Measurements from ENCODE around the gene ZNF804A. TPM values are rescaled to one million over a fixed set of nuclear protein-coding genes. Genes with fewer than 3 reads are reported as not detected.
A peak's percentile ranks its signal among the peaks of the same experiment; 100 is the strongest.

ZNF804A gene
- total RNA-seq, 1 donor from 2014 or later: 0.32 TPM

DNA sequence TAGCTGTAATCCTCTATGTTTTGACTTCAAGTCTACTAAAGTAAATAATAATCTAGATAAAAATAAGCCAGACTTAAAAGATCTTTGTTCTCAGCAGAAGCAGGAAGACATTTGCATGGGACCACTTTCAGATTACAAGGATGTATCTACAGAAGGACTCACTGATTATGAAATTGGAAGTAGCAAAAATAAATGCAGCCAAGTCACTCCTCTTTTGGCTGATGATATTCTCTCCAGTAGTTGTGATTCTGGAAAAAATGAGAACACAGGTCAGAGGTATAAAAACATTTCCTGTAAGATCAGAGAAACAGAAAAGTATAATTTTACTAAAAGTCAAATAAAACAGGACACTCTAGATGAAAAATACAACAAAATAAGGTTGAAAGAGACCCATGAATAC lies 338.4 kb downstream of the ZNF804A start:
- H3K36me3 Mint-ChIP-seq (ENCODE audit: low read depth, unreplicated experiment): no peaks in the 10 kb centered on the region
- Histone ChIP-seq H2AFZ (ENCODE audit: low read depth, low read length) (no peak overlapping the region), H3K4me3 (ENCODE audit: insufficient read depth, low read depth, low read length) (no peak overlapping the region), H4K20me1 (ENCODE audit: insufficient read depth, low read length) (no peaks in the 10 kb centered on the region), H3K27ac (ENCODE audit: low read depth, low read length) (no peak overlapping the region), H3K9ac (ENCODE audit: low read length) (no peak overlapping the region), H3K27me3 (ENCODE audit: insufficient read depth, low read length) (no peaks in the 10 kb centered on the region), H3K4me1 (ENCODE audit: insufficient read depth, low read length) (no peaks in the 10 kb centered on the region), H3K36me3 (ENCODE audit: insufficient read depth, low read length) (no peaks in the 10 kb centered on the region), H3K4me2 (ENCODE audit: low read length) (no peak overlapping the region), H3K79me2 (ENCODE audit: insufficient read depth, low read length) (no peaks in the 10 kb centered on the region), H3K9me3 (ENCODE audit: insufficient read depth, low read depth, low read length) (no peaks in the 10 kb centered on the region)
- H3K27me3 Mint-ChIP-seq (ENCODE audit: low read depth, unreplicated experiment): no peaks in the 10 kb centered on the region
- H3K9me3 Mint-ChIP-seq (ENCODE audit: unreplicated experiment): peaks cover 2% of the 10 kb centered on the region
- H3K27ac Mint-ChIP-seq (ENCODE audit: unreplicated experiment): no peak overlapping the region
- TF ChIP-seq, protein P1, sequence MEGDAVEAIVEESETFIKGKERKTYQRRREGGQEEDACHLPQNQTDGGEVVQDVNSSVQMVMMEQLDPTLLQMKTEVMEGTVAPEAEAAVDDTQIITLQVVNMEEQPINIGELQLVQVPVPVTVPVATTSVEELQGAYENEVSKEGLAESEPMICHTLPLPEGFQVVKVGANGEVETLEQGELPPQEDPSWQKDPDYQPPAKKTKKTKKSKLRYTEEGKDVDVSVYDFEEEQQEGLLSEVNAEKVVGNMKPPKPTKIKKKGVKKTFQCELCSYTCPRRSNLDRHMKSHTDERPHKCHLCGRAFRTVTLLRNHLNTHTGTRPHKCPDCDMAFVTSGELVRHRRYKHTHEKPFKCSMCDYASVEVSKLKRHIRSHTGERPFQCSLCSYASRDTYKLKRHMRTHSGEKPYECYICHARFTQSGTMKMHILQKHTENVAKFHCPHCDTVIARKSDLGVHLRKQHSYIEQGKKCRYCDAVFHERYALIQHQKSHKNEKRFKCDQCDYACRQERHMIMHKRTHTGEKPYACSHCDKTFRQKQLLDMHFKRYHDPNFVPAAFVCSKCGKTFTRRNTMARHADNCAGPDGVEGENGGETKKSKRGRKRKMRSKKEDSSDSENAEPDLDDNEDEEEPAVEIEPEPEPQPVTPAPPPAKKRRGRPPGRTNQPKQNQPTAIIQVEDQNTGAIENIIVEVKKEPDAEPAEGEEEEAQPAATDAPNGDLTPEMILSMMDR (IDR thresholded peaks at IDR 0.05; ENCODE audit: insufficient read depth, low read depth, low read length): no peak
- no peak for TF ChIP-seq EZH2 (IDR thresholded peaks at IDR 0.05; ENCODE audit: insufficient read depth, low read length)
- peaks cover 4% of the 10 kb centered on the region for H3K4me1 Mint-ChIP-seq (ENCODE audit: low read depth, unreplicated experiment)
- DNase-seq (ENCODE audit: low read depth): no peak
- H3K4me3 Mint-ChIP-seq (ENCODE audit: unreplicated experiment): no peak overlapping the region
- no peak for FAIRE-seq

DNA sequence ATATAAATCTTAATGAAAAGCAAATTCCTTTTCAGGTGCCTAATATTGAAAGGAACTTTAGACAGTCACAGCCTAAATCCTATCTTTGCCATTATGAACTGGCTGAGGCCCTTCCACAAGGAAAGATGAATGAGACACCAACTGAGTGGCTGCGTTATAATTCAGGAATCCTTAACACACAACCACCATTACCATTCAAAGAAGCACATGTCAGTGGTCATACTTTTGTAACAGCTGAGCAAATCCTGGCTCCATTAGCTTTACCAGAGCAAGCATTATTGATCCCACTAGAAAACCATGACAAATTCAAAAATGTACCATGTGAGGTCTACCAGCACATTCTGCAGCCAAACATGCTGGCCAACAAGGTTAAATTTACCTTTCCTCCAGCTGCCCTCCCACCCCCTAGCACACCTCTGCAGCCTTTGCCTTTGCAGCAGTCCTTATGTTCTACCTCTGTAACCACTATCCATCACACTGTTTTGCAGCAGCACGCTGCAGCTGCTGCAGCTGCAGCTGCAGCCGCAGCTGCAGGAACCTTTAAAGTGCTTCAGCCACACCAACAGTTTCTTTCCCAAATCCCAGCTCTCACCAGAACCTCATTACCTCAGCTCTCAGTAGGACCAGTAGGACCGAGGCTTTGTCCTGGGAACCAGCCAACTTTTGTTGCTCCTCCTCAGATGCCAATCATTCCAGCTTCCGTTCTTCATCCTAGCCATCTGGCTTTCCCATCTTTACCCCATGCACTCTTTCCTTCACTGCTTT lies 340.1 kb downstream of the ZNF804A start:
- no peak overlapping the region for H3K27ac ChIP-seq (ENCODE audit: low read depth, low read length)
- no peak overlapping the region for H3K4me3 ChIP-seq (ENCODE audit: insufficient read depth, low read depth, low read length)
- no peak for FAIRE-seq
- no peaks in the 10 kb centered on the region for H3K4me1 ChIP-seq (ENCODE audit: insufficient read depth, low read length)
- H2AFZ ChIP-seq (ENCODE audit: low read depth, low read length): no peak overlapping the region
- H3K4me1 Mint-ChIP-seq (ENCODE audit: low read depth, unreplicated experiment): peaks cover 4% of the 10 kb centered on the region
- no peaks in the 10 kb centered on the region for H3K27me3 Mint-ChIP-seq (ENCODE audit: low read depth, unreplicated experiment)
- H3K9ac ChIP-seq (ENCODE audit: low read length): no peak overlapping the region
- no peak overlapping the region for H3K27ac Mint-ChIP-seq (ENCODE audit: unreplicated experiment)
- H3K79me2 ChIP-seq (ENCODE audit: insufficient read depth, low read length): no peaks in the 10 kb centered on the region
- no peaks in the 10 kb centered on the region for H3K36me3 ChIP-seq (ENCODE audit: insufficient read depth, low read length)
- DNase-seq (ENCODE audit: low read depth): peak; percentile 0
- no peaks in the 10 kb centered on the region for H3K9me3 ChIP-seq (ENCODE audit: insufficient read depth, low read depth, low read length)
- H3K36me3 Mint-ChIP-seq (ENCODE audit: low read depth, unreplicated experiment): no peaks in the 10 kb centered on the region
- H3K4me3 Mint-ChIP-seq (ENCODE audit: unreplicated experiment): no peak overlapping the region
- H3K4me2 ChIP-seq (ENCODE audit: low read length): no peak overlapping the region
- no peaks in the 10 kb centered on the region for H4K20me1 ChIP-seq (ENCODE audit: insufficient read depth, low read length)
- H3K9me3 Mint-ChIP-seq (ENCODE audit: unreplicated experiment): no peaks in the 10 kb centered on the region
- TF ChIP-seq, protein P1 (IDR thresholded peaks at IDR 0.05; ENCODE audit: insufficient read depth, low read depth, low read length): no peak
- no peak for TF ChIP-seq EZH2 (IDR thresholded peaks at IDR 0.05; ENCODE audit: insufficient read depth, low read length)
- H3K27me3 ChIP-seq (ENCODE audit: insufficient read depth, low read length): no peaks in the 10 kb centered on the region

DNA sequence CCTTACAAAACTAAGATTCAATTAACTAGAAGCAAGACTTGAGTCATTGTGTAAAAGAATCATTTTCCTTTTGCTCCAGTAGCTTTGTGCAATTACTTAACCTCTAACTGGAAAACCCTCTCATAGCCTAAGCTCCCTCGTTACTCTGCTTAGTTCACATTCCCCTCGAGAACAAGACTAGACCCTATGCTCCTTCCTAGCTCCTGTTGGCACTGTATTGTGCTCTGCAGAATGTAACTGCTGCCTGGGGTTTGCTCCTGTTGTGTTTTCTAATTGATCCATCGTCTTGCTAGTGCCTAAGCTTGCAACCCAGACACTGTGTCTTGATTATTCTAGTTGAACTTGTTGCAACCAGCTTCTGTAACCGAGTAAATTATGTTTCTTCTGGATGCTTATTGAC lies 347.0 kb downstream of the ZNF804A start:
- H3K9me3 Mint-ChIP-seq (ENCODE audit: unreplicated experiment): no peaks in the 10 kb centered on the region
- no peak for DNase-seq (ENCODE audit: low read depth)
- H2AFZ ChIP-seq (ENCODE audit: low read depth, low read length): peak overlapping the region; percentile 20
- no peak for FAIRE-seq
- TF ChIP-seq, protein P1 (IDR thresholded peaks at IDR 0.05; ENCODE audit: insufficient read depth, low read depth, low read length): no peak
- TF ChIP-seq EZH2 (IDR thresholded peaks at IDR 0.05; ENCODE audit: insufficient read depth, low read length): no peak
- no peaks in the 10 kb centered on the region for H3K27me3 Mint-ChIP-seq (ENCODE audit: low read depth, unreplicated experiment)
- no peak overlapping the region for H3K27ac ChIP-seq (ENCODE audit: low read depth, low read length)
- H3K27ac Mint-ChIP-seq (ENCODE audit: unreplicated experiment): no peak overlapping the region
- H3K9me3 ChIP-seq (ENCODE audit: insufficient read depth, low read depth, low read length): no peaks in the 10 kb centered on the region
- no peak overlapping the region for H3K4me3 Mint-ChIP-seq (ENCODE audit: unreplicated experiment)
- H3K27me3 ChIP-seq (ENCODE audit: insufficient read depth, low read length): no peaks in the 10 kb centered on the region
- H3K36me3 Mint-ChIP-seq (ENCODE audit: low read depth, unreplicated experiment): no peaks in the 10 kb centered on the region
- H3K4me1 Mint-ChIP-seq (ENCODE audit: low read depth, unreplicated experiment): no peaks in the 10 kb centered on the region
- H3K4me2 ChIP-seq (ENCODE audit: low read length): no peak overlapping the region
- no peak overlapping the region for H3K9ac ChIP-seq (ENCODE audit: low read length)
- H3K4me3 ChIP-seq (ENCODE audit: insufficient read depth, low read depth, low read length): no peak overlapping the region
- no peaks in the 10 kb centered on the region for H4K20me1 ChIP-seq (ENCODE audit: insufficient read depth, low read length)
- no peaks in the 10 kb centered on the region for H3K4me1 ChIP-seq (ENCODE audit: insufficient read depth, low read length)
- H3K36me3 ChIP-seq (ENCODE audit: insufficient read depth, low read length): no peaks in the 10 kb centered on the region
- no peaks in the 10 kb centered on the region for H3K79me2 ChIP-seq (ENCODE audit: insufficient read depth, low read length)

Measured in astrocyte (in vitro differentiated cells and primary cell).